Activated effector memory CD4-positive, alpha-beta T cell treated with Interleukin-2 at 50 U/mL for 16 hours (primary cell): ENCODE results near the gene BORCS5.

Source experiments
- DNase-seq: peaks from one replicate; pipeline ENCODE4 v3.0.0-alpha.2; 2020

BORCS5 gene

DNA sequence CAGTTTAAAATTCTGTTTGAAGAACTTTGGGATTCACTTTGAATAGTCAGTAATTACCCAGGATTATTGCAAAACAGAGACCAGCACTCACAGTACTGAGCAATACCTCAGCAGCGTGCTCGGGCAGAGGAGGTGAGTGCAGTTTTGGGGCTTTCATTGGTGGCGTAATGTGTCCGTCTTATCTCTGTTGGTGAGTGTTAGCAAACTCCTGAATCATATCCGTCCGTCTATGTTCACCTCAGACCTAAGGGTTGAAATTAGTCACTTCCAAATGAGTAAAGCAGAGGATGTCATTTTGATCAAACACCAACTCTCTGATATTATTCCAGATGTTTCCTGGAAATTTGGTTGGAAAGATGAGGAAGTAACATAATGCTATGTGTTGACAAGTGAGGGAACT, 82.8 kb downstream of the BORCS5 start:
- DNase-seq, result peak; percentile 52

DNA sequence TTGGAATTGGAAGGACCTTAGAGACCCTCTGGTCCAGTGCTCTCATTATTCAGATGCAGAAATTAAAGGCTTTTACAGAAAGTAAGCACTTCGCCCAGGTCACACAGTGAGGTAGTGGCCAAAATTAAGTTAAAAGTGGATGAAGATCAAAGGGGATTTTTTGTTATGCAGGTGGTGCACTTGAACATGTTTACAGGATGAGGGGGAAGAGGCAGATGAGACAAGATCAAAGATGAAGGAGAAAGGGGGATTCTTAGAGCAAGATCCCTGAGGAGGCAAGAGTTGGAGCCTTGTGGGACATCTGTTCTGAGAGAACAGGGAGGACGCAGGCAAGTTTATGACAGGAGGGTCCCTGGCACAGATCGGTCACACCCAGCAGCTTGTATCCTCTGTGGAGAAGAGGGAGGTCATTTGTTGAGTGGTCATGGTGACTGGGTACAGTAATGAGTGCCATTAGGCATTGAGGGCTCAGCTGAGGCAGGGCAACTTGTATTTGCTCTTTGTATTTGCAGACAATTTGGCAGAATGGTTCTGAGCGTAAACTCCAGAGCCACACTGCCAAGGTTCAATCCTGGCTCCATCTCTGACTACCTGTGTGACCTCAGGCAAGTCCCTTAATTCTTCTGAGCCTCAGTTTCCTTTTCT, 84.0 kb downstream of the BORCS5 start:
- DNase-seq, result no peak

DNA sequence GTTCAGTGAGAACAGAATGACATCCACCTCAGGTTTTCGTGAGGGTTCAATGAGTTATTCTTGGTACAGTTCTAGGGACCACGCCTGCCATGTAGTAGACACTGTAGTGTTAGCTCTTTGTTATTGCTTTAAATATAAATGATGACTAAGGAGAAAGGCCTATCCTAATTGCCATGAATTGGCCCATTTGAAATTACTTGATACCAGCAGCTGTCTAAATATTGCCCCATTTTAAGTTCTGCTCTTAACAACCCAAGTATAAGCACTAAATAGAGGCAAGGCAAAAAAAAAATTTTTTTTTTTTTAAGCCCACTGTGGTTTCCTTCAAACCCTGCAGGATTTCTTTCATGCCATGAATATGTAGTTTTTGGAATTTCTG, 84.5 kb downstream of the BORCS5 start:
- DNase-seq, result no peak

DNA sequence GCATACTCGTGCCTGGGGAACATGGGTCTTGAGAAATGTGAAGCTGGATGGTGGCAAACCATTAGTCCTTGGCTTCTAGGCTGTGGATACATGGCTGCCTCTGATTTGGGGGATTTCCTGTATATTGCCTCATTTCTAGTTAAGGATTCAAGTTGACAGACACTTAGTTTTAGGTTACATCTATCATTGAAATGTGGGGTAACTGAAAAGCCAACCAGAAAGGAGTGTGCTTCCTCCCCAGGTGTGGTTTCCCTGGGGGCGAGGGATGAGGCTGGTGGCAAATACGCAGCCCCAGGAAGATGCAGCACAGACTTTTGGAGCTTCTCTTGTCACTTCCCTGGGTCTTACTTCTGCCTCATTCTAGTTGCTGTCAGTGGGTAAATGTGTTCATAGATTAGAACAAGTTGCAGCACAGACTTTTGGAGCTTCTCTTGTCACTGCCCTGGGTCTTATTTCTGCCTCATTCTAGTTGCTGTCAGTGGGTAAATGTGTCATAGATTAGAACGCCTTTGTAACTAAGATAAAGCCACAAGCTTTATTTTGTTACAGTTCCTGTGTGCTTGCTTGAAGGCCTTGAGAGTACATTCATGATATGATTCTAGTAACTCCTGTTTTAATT, 85.1 kb downstream of the BORCS5 start:
- DNase-seq, result peak; percentile 38

DNA sequence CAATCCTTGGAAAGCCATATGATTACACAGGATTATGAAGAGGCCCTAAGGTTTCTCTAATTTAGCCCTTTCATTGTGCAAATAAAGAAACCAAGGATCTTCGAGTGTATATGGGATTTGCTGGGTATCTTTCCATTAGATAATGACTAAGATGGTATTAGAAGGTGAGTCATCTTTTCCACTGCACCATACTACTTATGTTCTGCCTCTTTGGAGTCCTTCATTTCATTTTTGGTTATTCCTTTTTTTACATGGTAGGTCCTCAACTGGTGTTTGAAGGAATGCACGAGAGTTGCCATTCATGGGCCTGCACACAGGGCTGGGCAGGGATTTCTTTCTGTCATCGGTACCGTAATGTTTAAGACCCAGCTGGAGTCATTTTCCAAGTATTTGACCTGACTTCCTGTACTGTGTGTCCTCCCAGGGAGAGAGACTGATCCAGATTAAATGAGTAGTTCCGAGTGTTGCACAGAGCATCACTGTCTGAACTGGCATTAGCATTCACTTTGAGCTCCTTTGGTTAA, 85.7 kb downstream of the BORCS5 start:
- DNase-seq, result no peak

DNA sequence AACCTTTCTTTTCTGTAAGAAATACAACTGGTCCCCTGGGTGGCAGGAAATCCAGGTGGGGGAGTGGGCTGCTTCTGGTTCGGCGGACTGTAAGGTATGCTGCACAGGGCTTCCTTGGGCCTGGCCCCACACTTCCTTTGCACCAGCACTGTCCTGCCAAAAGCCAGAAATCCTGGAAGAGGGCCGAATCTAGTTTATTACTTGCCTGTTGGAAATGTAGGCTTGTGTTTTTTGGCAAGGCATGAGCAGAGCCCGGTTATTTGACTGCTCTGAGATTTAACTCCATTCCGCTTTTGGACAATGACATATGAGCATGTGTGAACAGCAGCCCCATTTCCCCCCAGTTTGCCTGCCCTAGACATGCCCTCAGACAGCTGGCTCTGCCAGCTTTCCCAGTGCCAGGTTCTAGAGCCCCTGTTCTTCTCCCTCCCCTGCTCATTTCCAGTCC, 86.6 kb downstream of the BORCS5 start:
- DNase-seq, result no peak

DNA sequence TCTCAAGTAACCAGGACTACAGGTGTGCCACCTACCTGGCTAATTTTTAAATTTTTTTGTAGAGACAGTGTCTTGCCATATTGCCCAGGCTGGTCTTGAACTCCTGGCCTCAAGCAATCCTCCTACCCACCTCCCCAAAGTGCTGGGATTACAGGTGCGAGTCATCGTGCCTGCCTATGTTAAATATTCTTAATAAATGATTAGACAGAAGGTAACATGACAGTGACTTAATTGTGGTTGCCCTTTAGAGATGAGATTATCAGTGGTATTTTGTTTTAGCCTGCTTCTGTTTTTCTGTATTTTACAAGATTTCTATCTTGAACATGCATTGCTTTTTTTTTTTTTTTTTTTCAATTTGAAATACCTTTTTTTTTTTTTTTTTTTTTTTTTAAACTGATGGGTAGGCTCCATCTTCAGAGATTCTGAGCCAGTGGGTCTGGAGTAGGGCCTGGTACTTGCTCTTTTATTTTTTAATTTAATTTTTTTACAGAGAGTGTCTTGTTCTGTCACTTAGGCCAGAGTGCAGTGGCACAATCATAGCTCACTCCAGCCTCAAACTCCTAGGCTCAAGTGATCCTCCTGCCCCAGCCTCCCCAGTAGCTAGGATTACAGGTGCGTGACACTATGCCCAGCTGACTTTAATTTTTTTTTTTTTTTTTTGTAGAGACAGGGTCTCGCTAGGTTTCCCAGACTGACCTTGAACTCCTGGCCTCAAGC, 88.4 kb downstream of the BORCS5 start:
- no peak for DNase-seq

DNA sequence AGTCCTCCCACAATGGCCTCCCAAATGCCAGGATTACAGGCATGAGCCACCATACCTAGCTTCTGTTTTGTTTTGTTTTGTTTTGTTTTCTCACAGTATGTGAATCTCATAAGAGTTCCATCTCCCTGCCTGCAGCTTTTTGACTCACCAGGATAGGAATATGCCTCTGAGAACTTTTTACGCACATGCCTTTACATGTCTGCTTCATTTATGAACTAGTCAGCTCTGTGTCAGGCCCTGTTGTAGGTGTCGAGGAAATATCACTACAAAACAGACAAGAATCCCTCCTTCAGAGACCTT, 89.0 kb downstream of the BORCS5 start:
- no peak for DNase-seq

DNA sequence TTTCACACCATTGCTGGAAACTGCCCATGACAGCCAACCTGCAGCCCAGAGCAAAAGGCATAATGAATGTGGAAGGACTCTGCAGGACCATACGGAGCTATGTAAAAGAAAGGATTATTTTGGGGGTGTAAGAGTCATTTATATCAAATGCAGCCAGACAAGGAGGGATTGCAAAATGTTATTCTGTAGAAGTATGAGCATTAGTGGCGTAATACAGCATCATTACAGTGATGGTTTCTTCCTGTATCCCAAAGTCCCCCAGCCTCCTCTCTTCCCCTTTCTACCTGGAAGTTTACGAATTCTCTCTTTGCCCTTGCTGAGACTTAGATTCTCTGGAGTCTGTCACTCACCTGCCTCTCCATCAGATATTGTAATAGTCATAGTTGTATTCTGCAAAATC, 89.9 kb downstream of the BORCS5 start:
- no peak for DNase-seq

DNA sequence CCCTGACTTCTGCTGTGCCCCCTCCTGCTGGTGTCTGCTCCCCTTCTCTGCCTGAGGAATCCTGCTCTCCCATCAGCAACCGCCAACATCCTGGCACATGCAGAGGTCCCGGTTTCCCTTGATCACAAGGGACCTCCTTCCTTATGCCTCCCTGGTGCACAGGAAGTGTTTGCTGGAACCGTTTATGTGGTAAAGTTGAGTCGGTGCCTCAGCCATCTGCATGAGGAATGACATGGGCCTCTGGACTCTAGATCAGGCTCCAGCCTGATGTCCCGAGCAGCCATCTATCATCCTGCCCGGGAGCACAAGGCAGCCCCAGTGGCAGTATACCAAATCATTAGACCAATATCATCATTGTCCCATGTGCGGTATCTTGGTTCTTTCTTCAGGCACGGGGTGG, 90.4 kb downstream of the BORCS5 start:
- no peak for DNase-seq

DNA sequence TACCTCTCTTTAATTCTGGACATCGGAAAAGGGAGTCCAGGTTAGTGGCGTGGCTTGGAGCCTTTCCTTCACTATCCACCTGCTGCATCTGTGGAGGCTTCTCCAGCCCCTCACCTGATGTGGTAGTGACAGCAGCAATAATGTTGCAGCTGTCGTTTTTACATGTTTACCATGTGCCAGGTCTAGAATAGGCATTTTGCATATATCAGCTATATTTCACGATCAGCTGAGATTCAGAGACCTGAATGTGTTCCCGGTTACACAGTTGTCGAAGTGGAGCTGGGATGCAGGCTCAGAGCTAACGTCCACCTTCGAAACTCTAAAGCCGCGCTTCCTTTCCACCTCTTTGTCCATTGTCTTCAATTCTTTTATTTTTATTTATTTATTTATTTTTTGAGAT, 91.0 kb downstream of the BORCS5 start:
- DNase-seq, result no peak

DNA sequence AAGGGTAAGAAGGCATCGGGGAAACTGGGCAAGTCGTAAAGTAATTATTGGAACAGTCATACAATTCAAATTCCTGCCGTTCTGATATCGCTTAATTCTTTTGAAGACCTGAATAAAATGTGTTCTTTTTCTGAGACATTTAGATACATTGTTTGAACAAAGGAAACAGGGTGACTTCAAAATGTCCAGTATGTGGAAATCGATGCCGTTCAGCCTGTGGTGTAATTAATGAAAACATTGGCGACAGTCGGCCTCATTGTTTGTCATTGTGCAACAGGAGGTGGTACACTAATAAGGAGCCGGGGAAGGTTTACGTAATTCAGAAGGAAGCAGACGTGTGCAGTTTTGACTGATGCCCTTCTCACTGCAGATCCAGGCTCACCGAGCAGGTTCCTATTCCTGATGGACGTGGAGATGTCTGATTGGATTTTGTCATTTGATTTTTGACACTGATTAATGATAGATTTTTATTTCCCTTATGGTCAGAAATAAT, 92.7 kb downstream of the BORCS5 start:
- DNase-seq, result no peak

DNA sequence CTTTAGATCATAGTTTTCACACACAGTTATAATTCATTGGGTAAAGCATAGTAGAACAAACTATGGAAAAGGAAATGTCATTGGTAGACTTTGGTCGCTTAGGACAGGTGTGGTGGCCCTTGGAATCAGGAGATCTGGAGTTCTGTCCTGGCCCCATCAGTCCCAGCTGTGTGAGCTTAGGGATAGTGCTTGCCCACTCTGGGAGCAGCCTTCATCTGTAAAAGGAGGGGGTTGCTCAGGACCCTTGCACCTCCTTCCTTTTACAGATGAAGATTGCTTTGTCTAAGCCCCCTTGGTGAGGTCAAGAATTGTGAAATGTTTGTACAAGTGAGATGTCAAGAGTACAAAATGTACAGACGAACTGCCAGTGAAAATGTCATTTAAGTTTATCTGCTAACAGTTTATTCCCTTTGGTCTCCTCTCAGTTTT, 93.2 kb downstream of the BORCS5 start:
- no peak for DNase-seq

DNA sequence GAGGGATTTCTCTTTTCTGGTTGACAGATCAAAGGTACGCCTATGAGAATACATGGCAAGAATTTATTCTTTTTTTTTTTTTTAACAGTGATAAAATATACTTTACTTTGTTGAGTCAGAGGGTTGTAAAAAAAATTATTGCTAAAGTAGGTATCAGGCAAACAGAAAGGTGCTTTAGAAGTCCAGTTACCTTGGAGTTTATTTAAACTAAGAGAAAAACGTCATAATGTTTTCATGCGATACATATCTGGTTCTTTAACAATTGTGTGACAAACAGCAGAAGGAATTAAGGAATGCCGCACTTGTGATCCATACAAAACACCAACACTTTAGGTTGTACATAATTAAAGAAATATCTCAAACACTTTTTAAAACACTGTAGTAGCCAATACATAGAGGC, 94.2 kb downstream of the BORCS5 start:
- no peak for DNase-seq

DNA sequence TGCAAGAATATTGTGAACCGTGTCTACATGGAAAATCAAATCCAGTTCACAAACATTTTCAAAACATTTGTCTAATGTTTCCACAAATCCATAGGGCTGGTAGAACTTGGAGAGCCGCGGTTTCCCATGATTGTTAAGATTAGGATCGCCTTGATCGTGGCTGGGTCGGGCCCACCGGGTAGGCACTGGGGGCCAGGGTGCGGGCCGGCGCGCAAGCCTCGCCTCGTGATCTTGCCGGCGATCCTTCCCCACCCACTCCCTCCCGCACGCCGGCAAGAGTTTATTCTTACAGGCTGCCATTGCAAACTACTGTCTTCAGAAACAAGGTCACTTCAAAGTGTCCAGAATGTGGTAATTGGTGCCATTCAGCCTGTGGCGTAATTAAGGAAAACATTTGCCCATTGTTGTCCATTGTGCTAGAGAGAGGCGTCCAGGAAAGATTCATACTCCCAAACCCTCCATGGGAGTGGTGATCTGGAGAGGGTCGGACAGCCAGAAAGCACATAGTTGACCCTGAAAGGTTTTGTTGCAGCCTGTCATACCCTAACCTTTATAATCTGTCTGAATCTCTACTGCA, 95.5 kb downstream of the BORCS5 start:
- DNase-seq, result no peak

DNA sequence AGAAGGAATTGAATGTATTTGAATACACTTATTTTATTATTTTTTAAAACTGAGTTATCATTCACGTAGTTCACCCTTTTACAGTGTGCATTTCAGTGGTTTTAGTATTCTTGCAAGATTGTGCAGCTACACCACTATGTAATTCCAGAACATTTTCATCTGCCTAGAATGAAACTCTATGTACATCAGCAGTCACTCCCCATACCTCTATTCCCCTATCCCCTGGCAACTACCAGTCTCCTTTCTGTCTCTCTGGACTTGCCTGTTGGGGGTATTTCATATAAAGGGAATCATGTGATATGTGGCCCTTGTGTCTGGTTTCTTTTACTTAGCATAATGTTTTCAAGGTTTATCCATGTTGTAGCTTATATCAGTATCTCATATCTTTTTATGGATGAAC, 96.8 kb downstream of the BORCS5 start:
- no peak for DNase-seq

DNA sequence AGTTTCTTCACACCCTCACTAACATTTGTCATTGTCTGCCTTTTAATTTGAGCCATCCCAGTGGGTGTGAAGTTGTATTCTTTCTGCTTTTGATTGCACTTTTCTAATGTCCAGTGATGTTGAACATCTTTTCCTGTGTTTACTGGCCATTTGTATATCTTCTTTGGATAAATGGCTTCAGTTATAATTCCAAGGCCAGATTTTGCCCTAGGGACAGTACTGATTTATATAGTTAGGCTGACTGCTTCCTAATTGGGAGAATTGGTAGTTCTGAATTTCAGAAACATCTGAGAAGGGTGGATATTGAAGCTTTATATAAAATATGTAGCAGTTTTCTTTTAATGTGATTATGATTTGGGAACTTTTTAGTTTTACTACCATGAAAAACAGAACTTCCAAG, 97.4 kb downstream of the BORCS5 start:
- DNase-seq, result no peak

DNA sequence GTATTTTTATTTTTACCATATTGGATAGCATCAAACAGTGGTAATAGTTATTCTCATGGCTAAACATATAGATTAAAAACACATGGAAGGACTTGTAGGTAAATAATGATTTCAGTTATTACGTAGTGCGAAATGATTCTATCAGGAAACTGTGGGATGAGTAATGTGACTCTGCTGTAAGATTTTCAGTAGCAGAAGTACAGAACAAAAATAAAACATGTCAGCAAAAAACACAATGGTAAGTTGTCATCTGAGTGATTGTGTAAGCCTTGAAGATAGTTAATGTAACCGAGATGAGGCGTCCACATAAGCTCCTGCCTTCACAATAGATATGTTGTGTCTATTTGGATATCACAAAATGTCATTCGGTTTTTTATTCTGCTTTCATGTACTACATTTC, 99.8 kb downstream of the BORCS5 start:
- DNase-seq, result no peak

DNA sequence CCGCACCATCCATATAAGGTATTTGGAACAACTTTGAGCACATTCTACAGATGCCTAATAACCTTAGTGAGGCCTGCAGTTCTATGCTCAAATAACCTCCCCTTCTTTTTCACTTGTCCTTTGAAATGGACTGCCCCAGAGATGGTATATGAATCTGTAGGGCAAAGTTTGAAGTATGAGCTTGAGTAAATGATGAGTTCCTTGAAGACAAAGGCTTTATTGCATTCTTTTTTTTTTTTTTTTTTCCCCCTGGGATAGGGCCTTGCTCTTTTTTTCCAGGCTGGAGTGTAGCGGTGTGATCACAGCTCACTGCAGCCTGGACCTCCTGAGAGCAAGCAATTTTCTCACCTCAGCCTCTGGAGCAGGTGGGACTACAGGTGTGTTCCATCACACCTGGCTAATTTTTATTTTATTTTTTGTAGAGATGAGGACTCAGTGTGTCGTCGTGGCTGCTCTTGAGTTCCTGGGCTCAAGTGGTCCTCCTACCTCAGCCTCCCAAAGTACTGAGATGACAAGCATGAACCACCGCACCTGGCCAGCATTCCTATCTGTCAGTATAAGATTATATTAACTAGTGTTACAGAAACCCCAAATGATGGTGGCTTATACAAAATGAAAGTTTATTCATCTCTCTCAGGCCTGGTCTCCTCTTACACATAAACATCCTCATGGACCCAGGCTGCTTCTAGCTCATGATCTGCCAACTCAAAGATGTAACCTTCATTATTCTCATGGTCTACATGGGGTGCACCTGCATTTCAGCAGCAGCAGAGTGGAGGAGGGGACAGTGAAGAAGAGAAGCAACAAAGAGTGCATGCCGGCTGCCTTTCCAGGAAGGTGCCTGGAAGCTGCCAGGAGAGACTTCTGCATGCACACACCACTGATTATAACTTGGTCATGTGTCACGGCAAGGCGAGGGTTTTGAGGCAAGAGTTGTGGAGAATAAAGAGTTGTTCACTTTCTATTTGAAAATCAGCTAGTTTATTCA, 104.4 kb downstream of the BORCS5 start:
- no peak for DNase-seq

DNA sequence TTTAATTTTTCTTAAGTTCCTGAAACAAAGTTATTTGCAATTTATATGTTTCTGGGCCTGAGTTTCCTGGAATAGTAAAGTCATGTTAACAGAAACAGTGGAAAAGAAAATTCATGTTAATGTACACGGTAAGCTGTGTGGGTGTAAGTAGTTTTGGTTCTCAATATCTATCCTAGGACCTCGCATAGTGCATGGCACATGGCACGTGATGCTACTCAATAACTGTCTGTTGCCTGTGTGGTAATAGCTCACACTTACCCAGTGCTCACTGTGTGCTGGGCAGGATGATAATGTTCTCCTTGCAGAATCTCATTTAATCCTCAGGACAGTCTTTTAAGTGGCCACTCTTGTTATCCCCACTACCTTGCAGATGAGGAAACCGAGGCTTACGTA, 105.0 kb downstream of the BORCS5 start:
- DNase-seq, result no peak

DNA sequence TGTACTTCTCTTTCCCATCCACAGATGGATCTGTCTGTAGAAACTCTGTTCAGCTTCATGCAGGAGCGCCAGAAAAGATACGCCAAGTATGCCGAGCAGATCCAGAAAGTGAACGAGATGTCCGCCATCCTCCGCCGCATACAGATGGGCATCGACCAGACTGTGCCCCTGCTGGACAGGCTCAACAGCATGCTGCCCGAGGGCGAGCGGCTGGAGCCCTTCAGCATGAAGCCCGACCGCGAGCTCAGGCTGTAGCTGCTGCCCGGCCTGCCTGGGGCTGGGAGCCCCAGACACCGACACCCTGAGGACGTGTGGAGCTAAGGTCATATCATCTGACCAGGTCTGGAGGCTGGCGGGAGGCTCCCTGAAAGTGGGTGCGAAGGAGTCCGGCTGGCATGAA, 108.6 kb downstream of the BORCS5 start:
- DNase-seq, result no peak

DNA sequence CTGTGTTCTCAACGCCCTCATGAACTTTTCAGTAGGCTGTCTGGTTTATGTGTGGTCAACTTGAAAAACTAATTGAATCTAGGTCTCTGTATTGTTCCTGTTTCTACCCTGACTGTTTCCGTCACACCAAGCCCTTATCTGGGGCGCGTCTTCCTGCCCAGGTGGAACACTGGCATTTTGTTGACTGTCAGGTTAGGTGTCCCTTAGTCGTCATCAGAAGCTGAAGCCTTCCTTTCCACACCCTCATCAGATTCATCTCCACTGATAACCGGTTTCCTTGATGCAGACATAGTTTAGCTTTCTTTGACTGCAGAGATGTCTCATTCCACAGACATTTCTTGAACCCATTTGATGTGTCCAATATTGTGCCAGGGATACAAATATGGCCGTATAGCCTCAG, 109.3 kb downstream of the BORCS5 start:
- DNase-seq, result peak; percentile 64

DNA sequence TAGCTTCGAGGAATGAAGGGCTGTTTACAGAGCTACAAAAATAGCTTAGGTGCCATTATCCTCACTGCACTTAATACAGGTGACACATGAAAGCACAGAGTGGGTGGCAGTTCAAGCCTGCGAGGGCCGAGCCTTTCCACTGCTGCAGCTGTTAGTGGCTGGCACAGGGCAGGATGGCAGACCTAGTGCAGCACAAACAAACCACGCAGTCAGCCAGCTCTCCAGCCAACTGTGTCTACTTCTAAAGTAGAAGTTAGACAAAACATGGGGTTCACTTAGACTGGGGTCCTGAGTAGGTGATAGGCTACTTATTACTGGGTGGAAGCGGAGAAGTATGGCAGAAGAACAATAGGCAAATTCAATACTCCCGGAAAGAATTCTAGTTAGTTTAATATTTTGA, 110.4 kb downstream of the BORCS5 start:
- peak; percentile 38 for DNase-seq
